GM19397 (cell line): ENCODE data around the gene CA5A.
"Not testable (repeated sequence)": the region's sequence is repeated elsewhere in the genome, so short reads cannot be mapped to it uniquely, and the experiment has no call there.

Experiments
- ATAC-seq: cut with Tn5 transposase; IDR thresholded peaks from one replicate; pipeline ENCODE4 v1.9.1; 2021; ENCODE audit warnings: mild to moderate bottlenecking, moderate library complexity; ENCODE audit not compliant: unreplicated experiment

CA5A gene

GRCh38 chr16:87936375-87937230, at the start of gene CA5A:
TSS of gene CA5A (minus strand) at chr16:87936529. CDS start at chr16:87936450, 79 bp downstream.
- no peak for ATAC-seq

GRCh38 chr16:87985493-87985892, 49.2 kb upstream of the CA5A start:
- not testable (repeated sequence) for ATAC-seq

GRCh38 chr16:87984632-87985267, 48.4 kb upstream of the CA5A start:
- no peak for ATAC-seq

- not testable (repeated sequence) for ATAC-seq
Observed at GRCh38 chr16:87984180-87984579, 47.9 kb upstream of the CA5A start.

GRCh38 chr16:87983737-87984097, 47.4 kb upstream of the CA5A start:
- ATAC-seq: not testable (repeated sequence)

- ATAC-seq: not testable (repeated sequence)
Observed at GRCh38 chr16:87983072-87983736, 46.9 kb upstream of the CA5A start.

- ATAC-seq: no peak
Observed at GRCh38 chr16:87982581-87983041, 46.3 kb upstream of the CA5A start.

GRCh38 chr16:87981376-87981775, 45.0 kb upstream of the CA5A start:
- not testable (repeated sequence) for ATAC-seq

GRCh38 chr16:87979911-87980630, 43.7 kb upstream of the CA5A start:
- not testable (repeated sequence) for ATAC-seq

- no peak for ATAC-seq
Observed at GRCh38 chr16:87979352-87979751, 43.0 kb upstream of the CA5A start.

- no peak for ATAC-seq
Observed at GRCh38 chr16:87978127-87978526, 41.8 kb upstream of the CA5A start.

GRCh38 chr16:87976665-87977064, 40.3 kb upstream of the CA5A start:
- ATAC-seq: no peak

GRCh38 chr16:87974178-87974577, 37.8 kb upstream of the CA5A start:
- ATAC-seq: no peak

GRCh38 chr16:87973717-87974116, 37.4 kb upstream of the CA5A start:
- ATAC-seq: no peak

- no peak for ATAC-seq
Observed at GRCh38 chr16:87971933-87972332, 35.6 kb upstream of the CA5A start.

GRCh38 chr16:87970186-87970585, 33.9 kb upstream of the CA5A start:
- ATAC-seq: no peak

GRCh38 chr16:87968541-87968940, 32.2 kb upstream of the CA5A start:
- ATAC-seq: no peak

- no peak for ATAC-seq
Observed at GRCh38 chr16:87966685-87967185, 30.4 kb upstream of the CA5A start.

GRCh38 chr16:87966064-87966645, 29.8 kb upstream of the CA5A start:
- ATAC-seq: no peak

- no peak for ATAC-seq
Observed at GRCh38 chr16:87965417-87965816, 29.1 kb upstream of the CA5A start.
